Common myeloid progenitor, CD34-positive (primary cell): Measurements from ENCODE around the gene CHST15.

Experiments used
- CTCF ChIA-PET: fragments of 350-600 bp; sonication (Branson Sonifier 250); formaldehyde crosslinking; loops from one replicate; lab custom pipeline; 2021; ENCODE audit warnings: antibody characterized with exemption; lab: Charles Lee
- POLR2A ChIA-PET: fragments of 350-600 bp; sonication (Branson Sonifier 250); formaldehyde crosslinking; loops from one replicate; lab custom pipeline; 2021; ENCODE audit warnings: antibody characterized with exemption; lab: Charles Lee
- DNase-seq, 3 donors: peaks; one replicate each; pipeline versions ENCODE4 v3.0.0 to v3.0.0-alpha.2; 2013
- H3K27ac ChIP-seq, 2 experiments: 1 replicate in 1 of 2; 2 replicates in 1 of 2; pipeline ENCODE4 v1.7.0; 2013; ENCODE audit warnings: inconsistent platforms in 2 of 2, low read length in 2 of 2, mild to moderate bottlenecking in 2 of 2, low read depth in 1 of 2, moderate library complexity in 1 of 2; ENCODE audit not compliant: severe bottlenecking in 2 of 2, insufficient read depth in 1 of 2, poor library complexity in 1 of 2
- H3K27me3 ChIP-seq, 5 experiments: replicated peaks in 2 of 5; 1 replicate in 3 of 5; 2 replicates in 2 of 5; pipeline versions ENCODE4 v1.6.1 to v1.7.0; 2013; ENCODE audit warnings: low read length in 4 of 5, mild to moderate bottlenecking in 2 of 5, moderate library complexity in 2 of 5, inconsistent platforms in 1 of 5; ENCODE audit not compliant: insufficient read depth in 5 of 5, control insufficient read depth in 4 of 5
- H3K36me3 ChIP-seq, 4 experiments: 1 replicate in 2 of 4; 2 replicates in 2 of 4; pipeline versions ENCODE4 v1.6.1 to v1.7.0; 2013; ENCODE audit warnings: low read length in 3 of 4, control low read depth in 1 of 4, mild to moderate bottlenecking in 1 of 4; ENCODE audit not compliant: control insufficient read depth in 4 of 4, insufficient read depth in 4 of 4
- H3K4me1 ChIP-seq, 4 experiments: 1 replicate in 3 of 4; 2 replicates in 1 of 4; pipeline versions ENCODE4 v1.6.1 to v1.7.1; 2013; ENCODE audit warnings: low read length in 3 of 4, mild to moderate bottlenecking in 3 of 4, control low read depth in 1 of 4, inconsistent platforms in 1 of 4, moderate library complexity in 1 of 4; ENCODE audit not compliant: control insufficient read depth in 4 of 4, insufficient read depth in 4 of 4; ENCODE audit errors: control extremely low read depth in 1 of 4
- H3K4me3 ChIP-seq, 7 experiments: 1 replicate in 4 of 7; 2 replicates in 3 of 7; pipeline versions ENCODE4 v1.5.1 to v1.7.0; 2013; ENCODE audit warnings: mild to moderate bottlenecking in 7 of 7, low read length in 6 of 7, moderate library complexity in 6 of 7, inconsistent platforms in 2 of 7, low read depth in 2 of 7, control low read depth in 1 of 7; ENCODE audit not compliant: insufficient read depth in 4 of 7, control insufficient read depth in 1 of 7; ENCODE audit errors: extremely low read depth in 1 of 7
- H3K9me3 ChIP-seq, 5 experiments: 1 replicate in 4 of 5; 2 replicates in 1 of 5; pipeline versions ENCODE4 v1.6.1 to v1.7.1; 2013; ENCODE audit warnings: low read length in 4 of 5, mild to moderate bottlenecking in 2 of 5, inconsistent platforms in 1 of 5, low read depth in 1 of 5, moderate library complexity in 1 of 5; ENCODE audit not compliant: control insufficient read depth in 4 of 5, insufficient read depth in 2 of 5; ENCODE audit errors: control extremely low read depth in 1 of 5
- WGBS: methylation state at CpG from one replicate; pipeline ENCODE4 v1.1.5; 2013; ENCODE audit not compliant: insufficient coverage; 5-methylcytosine and 5-hydroxymethylcytosine counted together

The CHST15 gene

DNA sequence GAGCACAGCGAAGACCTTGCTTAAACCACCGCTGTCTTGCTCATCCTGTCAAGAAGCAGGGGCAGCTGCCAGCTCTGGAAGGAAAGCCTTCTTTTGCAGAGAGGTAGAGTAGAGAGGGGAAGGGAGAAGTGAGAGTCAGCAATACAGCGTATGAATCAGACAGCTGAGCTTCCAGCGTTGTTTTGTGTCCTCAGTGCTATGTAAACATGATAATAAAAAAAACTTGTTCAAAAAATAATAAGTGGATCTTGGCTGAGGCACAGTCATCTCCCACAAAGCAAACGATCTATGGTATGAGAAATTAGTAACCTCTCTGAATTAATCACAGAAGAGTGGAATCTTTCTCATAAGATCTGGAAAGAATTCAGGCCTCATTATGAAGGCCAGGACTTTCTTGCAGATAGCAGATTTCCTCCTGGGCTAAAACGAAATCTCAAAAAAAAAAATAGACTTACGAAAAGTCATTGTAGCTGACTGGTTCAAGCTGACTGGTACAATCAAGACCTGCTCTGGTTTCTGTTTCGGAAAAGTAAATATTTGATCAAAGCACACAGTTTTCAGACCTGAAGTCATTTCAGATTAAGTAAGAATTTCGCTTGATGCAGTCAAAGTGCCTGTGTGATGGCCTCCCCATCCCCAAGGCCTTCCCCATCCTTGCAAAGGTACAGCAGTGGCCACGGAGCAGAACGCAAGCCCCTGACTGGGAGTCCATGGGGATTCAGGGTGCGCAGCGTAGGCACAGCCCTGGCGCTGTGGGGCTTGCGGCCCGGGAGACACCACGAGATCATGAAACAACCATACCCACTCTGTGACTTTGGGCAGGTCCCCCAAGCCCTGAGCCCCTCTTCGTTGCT is 29.4 kb downstream of the CHST15 start:
- H3K4me1 ChIP-seq, result peaks cover 5 to 8% (median 5%) of the 10 kb centered on the region in 4 experiments
- H3K36me3 ChIP-seq, result no peaks in the 10 kb centered on the region
- no peak overlapping the region for H3K27ac ChIP-seq
- H3K9me3 ChIP-seq, result no peaks in the 10 kb centered on the region
- no peak for DNase-seq
- 92% methylated on average over 16 of the region's 18 CpGs for WGBS
- ChIA-PET CTCF (interaction anchor here (0.7 to 1.1 kb wide), 2 partner anchors 18 to 62 kb away, joined by 3 to 5 read pairs; no protein-coding TSS in a partner anchor), POLR2A (interaction anchor here (0.7 kb wide), 2 partner anchors 64 to 376 kb away, joined by 3 to 5 read pairs; no protein-coding TSS in a partner anchor)
- H3K4me3 ChIP-seq, result no peak overlapping the region
- H3K27me3 ChIP-seq, result peaks cover 0 to 5% (median 0%) of the 10 kb centered on the region in 5 experiments

- Histone ChIP-seq H3K4me3 (no peak overlapping the region), H3K27ac (no peak overlapping the region), H3K9me3 (no peaks in the 10 kb centered on the region), H3K4me1 (peaks cover 5 to 8% (median 5%) of the 10 kb centered on the region in 4 experiments), H3K36me3 (no peaks in the 10 kb centered on the region), H3K27me3 (peaks cover 0 to 7% (median 0%) of the 10 kb centered on the region in 5 experiments)
- WGBS, result 95% methylated on average over 13 of the region's 15 CpGs
- CTCF ChIA-PET, result no interaction called here
- no peak for DNase-seq
- POLR2A ChIA-PET, result no interaction called here
Measured at GRCh38 chr10:124062390-124062789, 31.0 kb downstream of the CHST15 start.

DNA sequence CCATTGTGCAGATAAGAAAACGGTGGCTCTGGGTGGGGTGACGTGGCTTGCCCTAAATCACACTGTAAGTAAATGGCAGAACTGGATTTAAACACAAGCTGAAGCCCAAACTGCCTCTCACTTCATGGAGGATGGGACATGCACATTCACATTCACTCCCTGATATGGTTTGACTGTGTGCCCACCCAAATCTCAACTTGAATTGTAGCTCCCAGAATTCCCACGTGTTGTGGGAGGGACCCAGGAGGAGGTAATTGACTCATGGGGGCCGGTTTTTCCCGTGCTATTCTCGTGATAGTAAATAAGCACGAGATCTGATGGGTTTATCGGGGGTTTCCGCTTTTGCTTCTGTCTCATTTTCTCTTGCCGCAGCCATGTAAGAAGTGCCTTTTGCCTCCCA is 32.4 kb downstream of the CHST15 start:
- POLR2A ChIA-PET, result no interaction called here
- Histone ChIP-seq H3K4me3 (no peak overlapping the region), H3K27ac (no peak overlapping the region), H3K9me3 (no peaks in the 10 kb centered on the region), H3K36me3 (no peaks in the 10 kb centered on the region), H3K4me1 (peaks cover 5 to 8% (median 5%) of the 10 kb centered on the region in 4 experiments), H3K27me3 (peaks cover 0 to 4% (median 0%) of the 10 kb centered on the region in 5 experiments)
- CTCF ChIA-PET, result no interaction called here
- no peak for DNase-seq
- WGBS, result 92% methylated on average over 10 of the region's 10 CpGs

- DNase-seq, result no peak
- Histone ChIP-seq H3K27ac (no peak overlapping the region), H3K4me1 (peaks cover 3 to 6% (median 5%) of the 10 kb centered on the region in 4 experiments), H3K36me3 (no peaks in the 10 kb centered on the region), H3K9me3 (peaks cover 0 to 2% (median 0%) of the 10 kb centered on the region in 5 experiments), H3K4me3 (no peak overlapping the region), H3K27me3 (peaks cover 0 to 6% (median 0%) of the 10 kb centered on the region in 5 experiments)
- ChIA-PET CTCF (interaction anchor here (1.2 kb wide), 1 partner anchor 14 kb away, joined by 3 read pairs; no protein-coding TSS in a partner anchor), POLR2A (no interaction called here)
- WGBS, result 95% methylated on average over 5 of the region's 6 CpGs
Measured at GRCh38 chr10:124060148-124060720, 33.2 kb downstream of the CHST15 start.

GRCh38 chr10:124059551-124059950 is 33.8 kb downstream of the CHST15 start:
- 97% methylated on average over 12 of the region's 12 CpGs for WGBS
- no peak for DNase-seq
- Histone ChIP-seq H3K4me1 (peaks cover 0 to 5% (median 2%) of the 10 kb centered on the region in 4 experiments), H3K27ac (no peak overlapping the region), H3K4me3 (no peak overlapping the region), H3K36me3 (no peaks in the 10 kb centered on the region), H3K27me3 (peaks cover 0 to 6% (median 0%) of the 10 kb centered on the region in 5 experiments), H3K9me3 (peaks cover 0 to 2% (median 0%) of the 10 kb centered on the region in 5 experiments)
- POLR2A ChIA-PET, result no interaction called here
- CTCF ChIA-PET, result interaction anchor here (1.2 kb wide), 1 partner anchor 13 kb away, joined by 3 read pairs; no protein-coding TSS in a partner anchor

- H3K4me1 ChIP-seq, result no peaks in the 10 kb centered on the region
- CTCF ChIA-PET, result no interaction called here
- peaks cover 0 to 6% (median 0%) of the 10 kb centered on the region in 5 experiments for H3K27me3 ChIP-seq
- DNase-seq, result no peak
- no peak overlapping the region for H3K4me3 ChIP-seq
- POLR2A ChIA-PET, result no interaction called here
- no peak overlapping the region for H3K27ac ChIP-seq
- H3K9me3 ChIP-seq, result peaks cover 0 to 2% (median 0%) of the 10 kb centered on the region in 5 experiments
- no peaks in the 10 kb centered on the region for H3K36me3 ChIP-seq
- 99% methylated on average over 7 of the region's 8 CpGs for WGBS
Measured at GRCh38 chr10:124058346-124059003, 34.9 kb downstream of the CHST15 start.
